ENCODE results near the gene CNST. TPM values are rescaled to one million over a fixed set of nuclear protein-coding genes. Genes with fewer than 3 reads are reported as not detected.
"Not testable (repeated sequence)": the region's sequence is repeated elsewhere in the genome, so short reads cannot be mapped to it uniquely, and the experiment has no call there.

Gene CNST
- total and polyA plus RNA-seq, 2 experiments from 2014 or later: 13.1 to 17.9 TPM

GRCh38 chr1:246689409-246690008, 123.3 kb downstream of the CNST start:
- Histone ChIP-seq H3K36me3 (no peaks in the 10 kb centered on the region), H3K9me3 (ENCODE audit: low read depth) (no peaks in the 10 kb centered on the region), H3K27me3 (no peaks in the 10 kb centered on the region), H3K27ac (no peak overlapping the region), H3K4me3 (no peak overlapping the region), H3K4me1 (ENCODE audit: low read depth) (no peaks in the 10 kb centered on the region)
- peak; percentile 73 to 74 for DNase-seq (ENCODE audit: low read depth in 1 of 2, low spot score in 1 of 2)
- peak; percentile 86 for TF ChIP-seq CTCF (IDR thresholded peaks at IDR 0.05; ENCODE audit: low read depth, low read length)

- Histone ChIP-seq H3K4me3 (no peak overlapping the region), H3K27me3 (no peaks in the 10 kb centered on the region), H3K27ac (no peak overlapping the region), H3K9me3 (ENCODE audit: low read depth) (no peaks in the 10 kb centered on the region), H3K4me1 (ENCODE audit: low read depth) (no peaks in the 10 kb centered on the region), H3K36me3 (no peaks in the 10 kb centered on the region)
- no peak for DNase-seq (ENCODE audit: low read depth in 1 of 2, low spot score in 1 of 2)
- TF ChIP-seq CTCF (IDR thresholded peaks at IDR 0.05; ENCODE audit: low read depth, low read length): no peak
Observed at GRCh38 chr1:246690100-246690499, 123.8 kb downstream of the CNST start.

GRCh38 chr1:246691622-246692495, 125.6 kb downstream of the CNST start:
- no peaks in the 10 kb centered on the region for H3K9me3 ChIP-seq (ENCODE audit: low read depth)
- no peak overlapping the region for H3K27ac ChIP-seq
- H3K4me1 ChIP-seq (ENCODE audit: low read depth): no peaks in the 10 kb centered on the region
- H3K4me3 ChIP-seq: no peak overlapping the region
- no peaks in the 10 kb centered on the region for H3K36me3 ChIP-seq
- no peaks in the 10 kb centered on the region for H3K27me3 ChIP-seq
- peak in 1 of 2 donors; percentile 34 for DNase-seq (ENCODE audit: low read depth in 1 of 2, low spot score in 1 of 2)
- no peak for TF ChIP-seq CTCF (IDR thresholded peaks at IDR 0.05; ENCODE audit: low read depth, low read length)

- not testable (repeated sequence) for H3K27me3 ChIP-seq; H3K36me3 ChIP-seq; DNase-seq (ENCODE audit: low read depth in 1 of 2, low spot score in 1 of 2); H3K27ac ChIP-seq; H3K9me3 ChIP-seq (ENCODE audit: low read depth); H3K4me1 ChIP-seq (ENCODE audit: low read depth); H3K4me3 ChIP-seq
Observed at GRCh38 chr1:246694213-246694895, 128.1 kb downstream of the CNST start.

- no peaks in the 10 kb centered on the region for H3K27me3 ChIP-seq
- DNase-seq (ENCODE audit: low read depth in 1 of 2, low spot score in 1 of 2): no peak
- no peaks in the 10 kb centered on the region for H3K36me3 ChIP-seq
- TF ChIP-seq CTCF (IDR thresholded peaks at IDR 0.05; ENCODE audit: low read depth, low read length): no peak
- no peak overlapping the region for H3K4me3 ChIP-seq
- no peaks in the 10 kb centered on the region for H3K9me3 ChIP-seq (ENCODE audit: low read depth)
- no peak overlapping the region for H3K27ac ChIP-seq
- H3K4me1 ChIP-seq (ENCODE audit: low read depth): peaks cover 4% of the 10 kb centered on the region
Observed at GRCh38 chr1:246695136-246695535, 128.9 kb downstream of the CNST start.

Measured in cardiac muscle cell (in vitro differentiated cells and primary cell).